ENCODE data around the gene TRIM56.
"Not testable (repeated sequence)": the region's sequence is repeated elsewhere in the genome, so short reads cannot be mapped to it uniquely, and the experiment has no call there.

TRIM56 gene

DNA sequence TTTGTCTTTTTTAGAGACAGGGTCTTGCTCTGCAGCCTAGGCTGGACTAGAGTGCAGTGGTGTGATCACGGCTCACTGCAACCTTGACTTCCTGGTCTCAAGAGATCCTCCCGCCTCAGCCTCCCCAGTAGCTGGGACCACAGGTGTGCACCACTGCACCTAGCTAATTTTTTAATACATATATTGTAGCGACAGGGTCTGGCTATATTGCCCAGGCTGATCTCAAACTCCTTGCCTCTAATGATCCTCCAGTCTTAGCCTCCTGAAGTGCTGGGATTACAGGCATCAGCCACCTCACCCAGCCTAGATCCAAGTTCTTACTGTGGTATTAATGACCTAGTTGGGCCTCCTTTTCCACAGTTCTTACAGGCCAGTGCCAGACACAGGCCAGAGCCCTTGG, 29.9 kb downstream of the TRIM56 start:
- H3K4me3 ChIP-seq (ENCODE audit: low read depth, low read length): no peak overlapping the region
- DNase-seq (ENCODE audit: low read depth): no peak
- TF ChIP-seq, protein P1, sequence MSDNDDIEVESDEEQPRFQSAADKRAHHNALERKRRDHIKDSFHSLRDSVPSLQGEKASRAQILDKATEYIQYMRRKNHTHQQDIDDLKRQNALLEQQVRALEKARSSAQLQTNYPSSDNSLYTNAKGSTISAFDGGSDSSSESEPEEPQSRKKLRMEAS (IDR thresholded peaks at IDR 0.05; ENCODE audit: low read depth, low read length): no peak
- TF ChIP-seq, protein P2, sequence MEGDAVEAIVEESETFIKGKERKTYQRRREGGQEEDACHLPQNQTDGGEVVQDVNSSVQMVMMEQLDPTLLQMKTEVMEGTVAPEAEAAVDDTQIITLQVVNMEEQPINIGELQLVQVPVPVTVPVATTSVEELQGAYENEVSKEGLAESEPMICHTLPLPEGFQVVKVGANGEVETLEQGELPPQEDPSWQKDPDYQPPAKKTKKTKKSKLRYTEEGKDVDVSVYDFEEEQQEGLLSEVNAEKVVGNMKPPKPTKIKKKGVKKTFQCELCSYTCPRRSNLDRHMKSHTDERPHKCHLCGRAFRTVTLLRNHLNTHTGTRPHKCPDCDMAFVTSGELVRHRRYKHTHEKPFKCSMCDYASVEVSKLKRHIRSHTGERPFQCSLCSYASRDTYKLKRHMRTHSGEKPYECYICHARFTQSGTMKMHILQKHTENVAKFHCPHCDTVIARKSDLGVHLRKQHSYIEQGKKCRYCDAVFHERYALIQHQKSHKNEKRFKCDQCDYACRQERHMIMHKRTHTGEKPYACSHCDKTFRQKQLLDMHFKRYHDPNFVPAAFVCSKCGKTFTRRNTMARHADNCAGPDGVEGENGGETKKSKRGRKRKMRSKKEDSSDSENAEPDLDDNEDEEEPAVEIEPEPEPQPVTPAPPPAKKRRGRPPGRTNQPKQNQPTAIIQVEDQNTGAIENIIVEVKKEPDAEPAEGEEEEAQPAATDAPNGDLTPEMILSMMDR (IDR thresholded peaks at IDR 0.05; ENCODE audit: low read depth, low read length): no peak
- TF ChIP-seq POLR2A (IDR thresholded peaks at IDR 0.05; ENCODE audit: extremely low read depth, insufficient read length) (no peak), MYC (IDR thresholded peaks at IDR 0.05; ENCODE audit: low read depth, low read length) (no peak)

DNA sequence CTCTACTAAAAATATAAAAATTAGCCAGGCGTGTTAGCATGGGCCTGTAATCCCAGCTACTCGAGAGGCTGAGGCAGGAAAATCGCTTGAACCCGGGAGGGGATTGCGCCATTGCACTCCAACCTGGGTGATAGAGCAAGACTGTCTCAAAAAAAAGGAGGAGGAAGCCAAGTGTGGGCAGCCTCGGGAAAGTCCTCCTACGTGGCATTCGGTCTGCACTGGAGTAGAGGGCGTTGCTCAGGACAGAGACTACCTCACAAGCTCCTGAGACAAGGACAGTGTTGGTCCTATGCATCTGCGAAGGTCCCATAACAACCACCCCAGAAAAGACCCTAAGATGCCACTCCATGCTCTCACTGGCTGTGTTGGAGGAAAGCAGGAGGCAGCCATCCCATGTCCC, 31.6 kb downstream of the TRIM56 start:
- DNase-seq (ENCODE audit: low read depth): no peak
- no peak for TF ChIP-seq POLR2A (IDR thresholded peaks at IDR 0.05; ENCODE audit: extremely low read depth, insufficient read length)
- TF ChIP-seq, protein P1 (IDR thresholded peaks at IDR 0.05; ENCODE audit: low read depth, low read length): no peak
- no peak for TF ChIP-seq MYC (IDR thresholded peaks at IDR 0.05; ENCODE audit: low read depth, low read length)
- TF ChIP-seq, protein P2 (IDR thresholded peaks at IDR 0.05; ENCODE audit: low read depth, low read length): no peak
- H3K4me3 ChIP-seq (ENCODE audit: low read depth, low read length): no peak overlapping the region

DNA sequence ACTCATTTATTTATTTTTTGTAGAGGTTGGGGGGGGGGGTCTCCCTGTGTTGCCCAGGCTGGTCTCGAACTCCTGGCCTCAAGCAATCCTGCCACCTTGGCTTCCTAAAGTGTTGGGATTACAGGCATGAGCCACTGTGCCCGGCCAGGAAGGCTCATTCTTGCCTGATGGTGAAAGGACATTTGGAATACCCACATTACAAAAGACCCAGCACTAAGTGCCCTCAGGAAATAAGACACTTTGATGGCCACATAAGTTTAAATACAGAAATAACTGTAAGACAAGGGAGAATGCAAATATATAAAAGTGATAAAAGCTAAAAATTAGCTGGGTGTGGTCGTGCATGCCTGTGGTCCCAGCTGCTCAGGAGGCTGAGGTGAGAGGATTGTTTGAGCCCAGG, 33.6 kb downstream of the TRIM56 start:
- TF ChIP-seq, protein P1 (IDR thresholded peaks at IDR 0.05; ENCODE audit: low read depth, low read length): no peak
- TF ChIP-seq, protein P2 (IDR thresholded peaks at IDR 0.05; ENCODE audit: low read depth, low read length): no peak
- TF ChIP-seq MYC (IDR thresholded peaks at IDR 0.05; ENCODE audit: low read depth, low read length): no peak
- no peak for TF ChIP-seq POLR2A (IDR thresholded peaks at IDR 0.05; ENCODE audit: extremely low read depth, insufficient read length)
- H3K4me3 ChIP-seq (ENCODE audit: low read depth, low read length): no peak overlapping the region
- no peak for DNase-seq (ENCODE audit: low read depth)

DNA sequence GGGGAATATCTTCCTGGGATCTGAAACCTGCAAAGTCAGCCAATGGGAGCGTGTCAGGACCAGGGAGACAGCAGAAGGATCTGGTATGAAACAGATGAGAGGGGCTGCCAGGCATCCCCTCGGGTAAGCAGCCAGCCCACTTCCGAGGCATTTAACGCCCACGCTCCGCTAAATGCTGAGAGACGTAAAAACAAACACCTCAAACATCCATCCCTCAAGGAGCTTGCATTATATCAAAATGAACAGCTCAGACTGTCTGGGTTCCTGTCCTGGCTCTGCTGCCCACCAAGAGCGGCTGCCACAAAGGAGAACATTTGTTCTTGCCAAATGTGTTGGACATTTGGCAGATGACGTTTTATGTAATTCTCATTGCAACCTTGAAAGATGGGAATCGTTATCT, 34.6 kb downstream of the TRIM56 start:
- no peak for TF ChIP-seq MYC (IDR thresholded peaks at IDR 0.05; ENCODE audit: low read depth, low read length)
- TF ChIP-seq, protein P1 (IDR thresholded peaks at IDR 0.05; ENCODE audit: low read depth, low read length): no peak
- TF ChIP-seq POLR2A (IDR thresholded peaks at IDR 0.05; ENCODE audit: extremely low read depth, insufficient read length): no peak
- TF ChIP-seq, protein P2 (IDR thresholded peaks at IDR 0.05; ENCODE audit: low read depth, low read length): no peak

DNA sequence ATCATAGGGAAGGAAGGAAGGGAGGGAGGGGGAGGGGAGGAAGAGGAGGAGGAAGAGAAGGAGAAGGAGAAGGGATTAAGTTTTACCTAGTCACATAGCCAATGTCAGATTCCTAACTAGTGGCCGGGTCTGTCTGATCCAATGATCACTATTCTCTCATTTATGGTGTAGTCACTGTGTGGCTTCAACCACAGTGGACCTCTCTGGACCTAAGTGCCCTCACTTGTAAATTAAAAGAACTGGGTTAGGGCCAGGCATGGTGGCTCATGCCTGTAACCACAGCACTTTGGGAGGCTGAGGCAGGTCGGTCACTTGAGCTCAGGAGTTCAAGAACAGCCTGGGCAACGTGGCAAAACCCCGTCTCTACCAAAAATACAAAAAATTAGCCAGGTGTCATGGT, 35.0 kb downstream of the TRIM56 start:
- DNase-seq (ENCODE audit: low read depth): no peak
- H3K4me3 ChIP-seq (ENCODE audit: low read depth, low read length): no peak overlapping the region
- TF ChIP-seq, protein P2 (IDR thresholded peaks at IDR 0.05; ENCODE audit: low read depth, low read length): no peak
- no peak for TF ChIP-seq POLR2A (IDR thresholded peaks at IDR 0.05; ENCODE audit: extremely low read depth, insufficient read length)
- no peak for TF ChIP-seq MYC (IDR thresholded peaks at IDR 0.05; ENCODE audit: low read depth, low read length)
- TF ChIP-seq, protein P1 (IDR thresholded peaks at IDR 0.05; ENCODE audit: low read depth, low read length): no peak

More for the DNA sequence above, 34.6 kb downstream of the TRIM56 start:
- H3K4me3 ChIP-seq (ENCODE audit: low read depth, low read length): no peak overlapping the region
- DNase-seq (ENCODE audit: low read depth): no peak

DNA sequence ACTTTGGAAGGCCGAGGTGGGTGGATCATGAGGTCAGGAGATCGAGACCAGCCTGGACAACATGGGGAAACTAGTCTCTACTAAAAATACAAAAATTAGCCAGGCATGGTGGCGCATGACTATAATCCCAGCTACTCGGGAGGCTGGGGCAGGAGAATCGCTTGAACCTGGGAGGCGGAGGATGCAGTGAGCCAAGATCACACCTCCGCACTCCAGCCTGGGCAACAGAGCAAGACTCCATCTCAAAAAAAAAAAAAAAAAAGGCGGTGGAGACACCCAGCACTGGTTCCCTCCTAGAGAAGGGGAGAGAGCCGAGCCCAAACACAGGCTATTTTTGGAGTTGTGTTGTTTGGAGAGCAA, 36.3 kb downstream of the TRIM56 start:
- not testable (repeated sequence) for H3K4me3 ChIP-seq (ENCODE audit: low read depth, low read length); DNase-seq (ENCODE audit: low read depth)
